Stomach (tissue), 4 donors: ENCODE measurements around the gene NR6A1.

Experiments used
- POLR2A ChIP-seq, 4 donors: fragments of 450-650 bp; IDR thresholded peaks; one replicate each; pipeline ENCODE4 v1.6.1; 2016; ENCODE audit warnings: antibody characterized with exemption in 4 of 4, control low read depth in 2 of 4, mild to moderate bottlenecking in 1 of 4, moderate library complexity in 1 of 4
- POLR2AphosphoS5 ChIP-seq, 3 donors: sonication (generic); formaldehyde crosslinking; IDR thresholded peaks; one replicate each; pipeline ENCODE4 v1.6.1; 2016; ENCODE audit warnings: antibody characterized with exemption in 3 of 3
- TF ChIP-seq, protein P1 (sequence below), 7 experiments: fragments of 450-650 bp in 4 of 7; fragments of 200-600 bp in 3 of 7; sonication (generic) in 3 of 7; IDR thresholded peaks; one replicate each; pipeline ENCODE4 v1.5.1; 2016 to 2019; ENCODE audit warnings: antibody characterized with exemption in 7 of 7, control low read depth in 2 of 7, mild to moderate bottlenecking in 1 of 7

GRCh38 chr9:124779368-124780059 is 8.4 kb upstream of the NR6A1 start:
- TF ChIP-seq, protein P1, sequence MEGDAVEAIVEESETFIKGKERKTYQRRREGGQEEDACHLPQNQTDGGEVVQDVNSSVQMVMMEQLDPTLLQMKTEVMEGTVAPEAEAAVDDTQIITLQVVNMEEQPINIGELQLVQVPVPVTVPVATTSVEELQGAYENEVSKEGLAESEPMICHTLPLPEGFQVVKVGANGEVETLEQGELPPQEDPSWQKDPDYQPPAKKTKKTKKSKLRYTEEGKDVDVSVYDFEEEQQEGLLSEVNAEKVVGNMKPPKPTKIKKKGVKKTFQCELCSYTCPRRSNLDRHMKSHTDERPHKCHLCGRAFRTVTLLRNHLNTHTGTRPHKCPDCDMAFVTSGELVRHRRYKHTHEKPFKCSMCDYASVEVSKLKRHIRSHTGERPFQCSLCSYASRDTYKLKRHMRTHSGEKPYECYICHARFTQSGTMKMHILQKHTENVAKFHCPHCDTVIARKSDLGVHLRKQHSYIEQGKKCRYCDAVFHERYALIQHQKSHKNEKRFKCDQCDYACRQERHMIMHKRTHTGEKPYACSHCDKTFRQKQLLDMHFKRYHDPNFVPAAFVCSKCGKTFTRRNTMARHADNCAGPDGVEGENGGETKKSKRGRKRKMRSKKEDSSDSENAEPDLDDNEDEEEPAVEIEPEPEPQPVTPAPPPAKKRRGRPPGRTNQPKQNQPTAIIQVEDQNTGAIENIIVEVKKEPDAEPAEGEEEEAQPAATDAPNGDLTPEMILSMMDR (IDR thresholded peaks at IDR 0.05): no peak
- TF ChIP-seq POLR2A (IDR thresholded peaks at IDR 0.05) (no peak), POLR2AphosphoS5 (IDR thresholded peaks at IDR 0.05) (no peak)
